Pancreas (tissue), 10 donors: ENCODE measurements around the gene TTYH2. TPM values are rescaled to one million over a fixed set of nuclear protein-coding genes. Genes with fewer than 3 reads are reported as not detected.

Source experiments
- ATAC-seq, 4 donors: fragments of 200-7000 bp; cut with Tn5 transposase; one replicate each; pipeline versions ENCODE4 v1.8.0 to v1.9.1; 2020; ENCODE audit warnings: mild to moderate bottlenecking in 4 of 4, moderate library complexity in 4 of 4
- DNase-seq, 6 donors: peaks; one replicate each; pipeline ENCODE4 v3.0.0-alpha.2; 2020
- FAIRE-seq: peaks from 2 replicates; lab custom pipeline; 2012; peaks lifted over from hg19 to GRCh38; lab: Jason Lieb, UNC
- H3K27ac ChIP-seq, 4 donors: fragments of 200-600 bp; sonication (generic); 1 replicate in 3 of 4; 2 replicates in 1 of 4; pipeline versions ENCODE4 v1.5.0 to v1.8.0; 2020
- H3K27me3 ChIP-seq, 4 donors: fragments of 200-600 bp; one replicate each; pipeline ENCODE4 v1.8.0; 2021
- H3K36me3 ChIP-seq, 3 donors: fragments of 200-600 bp; sonication (generic) in 1 of 3; one replicate each; pipeline versions ENCODE4 v1.5.0 to v1.8.0; 2020 to 2021
- H3K4me1 ChIP-seq, 3 donors: fragments of 200-600 bp; one replicate each; pipeline ENCODE4 v1.8.0; 2021
- H3K4me3 ChIP-seq, 4 donors: fragments of 200-600 bp; sonication (generic) in 2 of 4; one replicate each; pipeline versions ENCODE4 v1.5.0 to v1.8.0; 2020 to 2021
- H3K9me3 ChIP-seq, 4 donors: fragments of 200-600 bp; one replicate each; pipeline ENCODE4 v1.8.0; 2021
- WGBS, 2 donors: extraction: QIAGEN DNeasy Blood & Tissue Kit; methylation state at CpG; one replicate each; pipeline ENCODE4 v1.1.7; 2013; 5-methylcytosine and 5-hydroxymethylcytosine counted together
- intact Hi-C, 3 donors: fragments of 100-400 bp; cut with DNase I; formaldehyde crosslinking; loops; one replicate each; pipeline versions ENCODE4 v1.11.1 to v1.14.2; 2022
- polyA plus RNA-seq, 2 donors: library from polyadenylated mRNA; stranded (reverse); fragments of 200-250 nt; gene quantifications; one replicate each; pipeline ENCODE4 v1.2.3, GENCODE V29; 2013
- total RNA-seq, 6 donors: library from RNA; stranded (reverse); fragmentation: NEBNext Ultra II Directional in 4 of 6; extraction: Animal tissue kit (Norgen Biotek cat#: 25700) in 4 of 6; gene quantifications; one replicate each; pipeline versions ENCODE4 v1.2.1 to v1.2.4, GENCODE V29; 2021 to 2023
- TF ChIP-seq, protein P1 (sequence below), 4 donors: fragments of 200-600 bp; sonication (generic) in 3 of 4; IDR thresholded peaks; one replicate each; pipeline versions ENCODE4 v1.5.0 to v1.8.0; 2021; ENCODE audit warnings: antibody characterized with exemption in 4 of 4
- donor health status: healthy with polysubstance abuse.
- donor health status: DM: no; HTN: no; CAD: no; lungs with moderate emphysema.
- donor health status: DM: no; HTN: no; CAD: no.
- donor health status: control.
- donor health status: control.
- donor health status: Bipolar disorder and iron deficiency.
- donor health status: DM: yes; HTN: yes; CAD: no.
- donor health status: DM: no; HTN: no; CAD: no.
- donor health status: DM: no; HTN: no; CAD: no.
- donor health status: DM: yes; HTN: yes; CAD: no.

The TTYH2 gene
- total and polyA plus RNA-seq, 8 donors, result 3.0 to 13.8 (median 7.5) TPM

DNA sequence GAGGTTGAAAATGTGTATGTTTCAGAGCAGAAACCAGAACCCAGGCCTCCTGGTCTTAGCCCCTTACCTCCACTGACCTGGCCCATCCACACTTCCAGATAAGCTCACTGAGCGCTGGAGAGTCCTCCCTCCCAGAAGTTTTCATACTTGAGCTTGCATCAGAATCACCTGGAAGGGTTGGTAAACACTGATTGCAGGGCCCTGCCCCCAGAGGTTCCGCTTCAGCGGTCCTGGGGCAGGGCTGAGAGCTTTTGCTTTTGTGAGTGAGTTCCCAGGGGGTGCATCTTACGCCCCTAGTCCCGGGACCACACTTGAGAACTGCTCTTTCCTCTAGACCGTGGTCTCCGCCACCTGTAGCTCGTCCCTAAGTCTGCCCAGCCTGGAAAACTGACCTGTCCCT, 20.6 kb downstream of the TTYH2 start:
- FAIRE-seq (no peak), DNase-seq (peak in 3 of 6 donors; percentile 14 to 40 (median 26)), ATAC-seq (peak in 3 of 4 donors; percentile 9 to 31 (median 26))
- TF ChIP-seq, protein P1, sequence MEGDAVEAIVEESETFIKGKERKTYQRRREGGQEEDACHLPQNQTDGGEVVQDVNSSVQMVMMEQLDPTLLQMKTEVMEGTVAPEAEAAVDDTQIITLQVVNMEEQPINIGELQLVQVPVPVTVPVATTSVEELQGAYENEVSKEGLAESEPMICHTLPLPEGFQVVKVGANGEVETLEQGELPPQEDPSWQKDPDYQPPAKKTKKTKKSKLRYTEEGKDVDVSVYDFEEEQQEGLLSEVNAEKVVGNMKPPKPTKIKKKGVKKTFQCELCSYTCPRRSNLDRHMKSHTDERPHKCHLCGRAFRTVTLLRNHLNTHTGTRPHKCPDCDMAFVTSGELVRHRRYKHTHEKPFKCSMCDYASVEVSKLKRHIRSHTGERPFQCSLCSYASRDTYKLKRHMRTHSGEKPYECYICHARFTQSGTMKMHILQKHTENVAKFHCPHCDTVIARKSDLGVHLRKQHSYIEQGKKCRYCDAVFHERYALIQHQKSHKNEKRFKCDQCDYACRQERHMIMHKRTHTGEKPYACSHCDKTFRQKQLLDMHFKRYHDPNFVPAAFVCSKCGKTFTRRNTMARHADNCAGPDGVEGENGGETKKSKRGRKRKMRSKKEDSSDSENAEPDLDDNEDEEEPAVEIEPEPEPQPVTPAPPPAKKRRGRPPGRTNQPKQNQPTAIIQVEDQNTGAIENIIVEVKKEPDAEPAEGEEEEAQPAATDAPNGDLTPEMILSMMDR (IDR thresholded peaks at IDR 0.05), result no peak
- Histone ChIP-seq H3K4me1 (peaks cover 7 to 29% (median 10%) of the 10 kb centered on the region in 3 donors), H3K27ac (no peak overlapping the region), H3K27me3 (no peaks in the 10 kb centered on the region), H3K9me3 (no peaks in the 10 kb centered on the region), H3K36me3 (no peaks in the 10 kb centered on the region), H3K4me3 (no peak overlapping the region)
- 76 to 79% methylated on average over 8 of the region's 8 CpGs for WGBS, 2 donors
- intact Hi-C loops, result no loop called here

- Histone ChIP-seq H3K27me3 (no peaks in the 10 kb centered on the region), H3K36me3 (no peaks in the 10 kb centered on the region), H3K4me3 (no peak overlapping the region), H3K27ac (peak overlapping the region in 2 of 4 donors; percentile 39 to 64), H3K4me1 (peaks cover 7 to 29% (median 10%) of the 10 kb centered on the region in 3 donors), H3K9me3 (no peaks in the 10 kb centered on the region)
- DNase-seq (no peak), FAIRE-seq (no peak), ATAC-seq (no peak)
- intact Hi-C loops, result no loop called here
- WGBS, 2 donors, result 82 to 93% methylated on average over 1 of the region's 1 CpG
- TF ChIP-seq, protein P1 (IDR thresholded peaks at IDR 0.05), result no peak
Observed at GRCh38 chr17:74234486-74234885, 21.1 kb downstream of the TTYH2 start.

DNA sequence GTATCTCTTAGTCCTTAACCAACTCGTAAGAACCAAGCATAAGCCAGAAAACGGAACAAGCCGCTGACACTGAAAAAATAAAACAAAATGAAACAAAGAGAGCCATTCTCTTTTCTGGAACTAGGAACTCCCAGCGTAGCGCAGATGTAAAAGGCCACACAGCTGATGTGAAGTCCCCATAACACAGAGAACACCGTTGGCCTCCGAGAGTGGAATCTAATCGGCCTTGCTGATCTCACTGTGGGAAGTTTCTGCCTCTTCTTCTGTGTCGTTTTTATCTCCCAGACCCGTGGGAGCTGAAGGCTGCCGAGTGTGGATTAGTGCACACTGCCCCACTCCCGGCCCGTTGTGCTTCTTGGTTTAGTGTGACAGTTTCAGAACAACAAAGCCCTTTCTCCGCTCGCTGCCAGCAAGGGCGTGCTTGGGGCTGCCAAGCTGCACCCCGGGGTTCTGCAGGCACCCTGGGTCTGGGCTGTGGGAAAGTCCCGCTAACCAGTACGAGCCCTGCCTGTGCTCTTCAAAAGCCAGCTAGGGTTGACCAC, 21.7 kb downstream of the TTYH2 start:
- intact Hi-C loops, result no loop called here
- no peaks in the 10 kb centered on the region for H3K36me3 ChIP-seq
- no peak overlapping the region for H3K4me3 ChIP-seq
- ATAC-seq (peak in 1 of 4 donors; percentile 3), DNase-seq (peak in 1 of 6 donors; percentile 38), FAIRE-seq (no peak)
- H3K27ac ChIP-seq, result peak overlapping the region in 2 of 4 donors; percentile 39 to 64
- peaks cover 7 to 29% (median 10%) of the 10 kb centered on the region in 3 donors for H3K4me1 ChIP-seq
- 64 to 72% methylated on average over 19 of the region's 19 CpGs for WGBS, 2 donors
- H3K27me3 ChIP-seq, result no peaks in the 10 kb centered on the region
- TF ChIP-seq, protein P1 (IDR thresholded peaks at IDR 0.05), result no peak
- no peaks in the 10 kb centered on the region for H3K9me3 ChIP-seq

GRCh38 chr17:74235911-74236371, 22.6 kb downstream of the TTYH2 start:
- DNase-seq (peak in 1 of 6 donors; percentile 23), ATAC-seq (no peak), FAIRE-seq (no peak)
- WGBS, 2 donors, result 79 to 88% methylated on average over 8 of the region's 8 CpGs
- TF ChIP-seq, protein P1 (IDR thresholded peaks at IDR 0.05), result no peak
- Histone ChIP-seq H3K27ac (no peak overlapping the region), H3K27me3 (no peaks in the 10 kb centered on the region), H3K36me3 (no peaks in the 10 kb centered on the region), H3K4me3 (no peak overlapping the region), H3K9me3 (no peaks in the 10 kb centered on the region), H3K4me1 (peaks cover 7 to 29% (median 10%) of the 10 kb centered on the region in 3 donors)
- intact Hi-C loops, result no loop called here

DNA sequence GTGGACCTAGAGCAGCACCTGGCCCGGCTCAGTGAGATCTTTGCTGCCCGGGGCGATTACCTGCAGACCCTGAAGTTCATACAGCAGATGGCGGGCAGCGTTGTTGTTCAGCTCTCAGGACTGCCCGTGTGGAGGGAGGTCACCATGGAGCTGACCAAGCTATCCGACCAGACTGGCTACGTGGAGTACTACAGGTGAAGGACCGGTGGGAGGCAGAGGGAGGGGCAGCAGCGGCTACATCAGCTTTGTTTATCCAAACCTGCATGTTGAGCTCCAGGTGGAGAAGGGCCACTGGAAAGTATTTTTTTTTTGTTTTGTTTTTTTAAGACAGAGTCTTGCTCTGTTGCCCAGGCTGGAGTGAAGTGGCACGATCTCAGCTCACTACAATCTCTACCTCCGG, 23.9 kb downstream of the TTYH2 start:
- Histone ChIP-seq H3K36me3 (no peaks in the 10 kb centered on the region), H3K27ac (no peak overlapping the region), H3K9me3 (no peaks in the 10 kb centered on the region), H3K4me3 (no peak overlapping the region), H3K27me3 (no peaks in the 10 kb centered on the region), H3K4me1 (peaks cover 3 to 20% (median 6%) of the 10 kb centered on the region in 3 donors)
- DNase-seq, result peak in 1 of 6 donors; percentile 28
- intact Hi-C loops, result no loop called here
- TF ChIP-seq, protein P1 (IDR thresholded peaks at IDR 0.05), result no peak
- 84 to 86% methylated on average over 12 of the region's 12 CpGs for WGBS, 2 donors
- no peak for ATAC-seq
- FAIRE-seq, result no peak
